NCI-H524 treated with DMSO at 0.1 percent for 48 hours (cell line): ENCODE measurements around the gene ZNF79.
A peak's percentile ranks its signal among the peaks of the same experiment; 100 is the strongest.

Source experiments
- DNase-seq: peaks from one replicate; lab custom pipeline; 2025; lab: John Stamatoyannopoulos, UW

ZNF79 gene

GRCh38 chr9:127426756-127427155 lies 2.6 kb downstream of the ZNF79 start:
- DNase-seq = no peak

GRCh38 chr9:127428348-127428747 lies 4.2 kb downstream of the ZNF79 start:
- DNase-seq = no peak

- no peak for DNase-seq
Measured at GRCh38 chr9:127430415-127430814, 6.2 kb downstream of the ZNF79 start.

GRCh38 chr9:127437497-127438264 lies 13.5 kb downstream of the ZNF79 start:
- no peak for DNase-seq

GRCh38 chr9:127438394-127438793 lies 14.2 kb downstream of the ZNF79 start:
- DNase-seq = no peak

GRCh38 chr9:127444283-127444920 lies 20.2 kb downstream of the ZNF79 start:
- no peak for DNase-seq

DNA sequence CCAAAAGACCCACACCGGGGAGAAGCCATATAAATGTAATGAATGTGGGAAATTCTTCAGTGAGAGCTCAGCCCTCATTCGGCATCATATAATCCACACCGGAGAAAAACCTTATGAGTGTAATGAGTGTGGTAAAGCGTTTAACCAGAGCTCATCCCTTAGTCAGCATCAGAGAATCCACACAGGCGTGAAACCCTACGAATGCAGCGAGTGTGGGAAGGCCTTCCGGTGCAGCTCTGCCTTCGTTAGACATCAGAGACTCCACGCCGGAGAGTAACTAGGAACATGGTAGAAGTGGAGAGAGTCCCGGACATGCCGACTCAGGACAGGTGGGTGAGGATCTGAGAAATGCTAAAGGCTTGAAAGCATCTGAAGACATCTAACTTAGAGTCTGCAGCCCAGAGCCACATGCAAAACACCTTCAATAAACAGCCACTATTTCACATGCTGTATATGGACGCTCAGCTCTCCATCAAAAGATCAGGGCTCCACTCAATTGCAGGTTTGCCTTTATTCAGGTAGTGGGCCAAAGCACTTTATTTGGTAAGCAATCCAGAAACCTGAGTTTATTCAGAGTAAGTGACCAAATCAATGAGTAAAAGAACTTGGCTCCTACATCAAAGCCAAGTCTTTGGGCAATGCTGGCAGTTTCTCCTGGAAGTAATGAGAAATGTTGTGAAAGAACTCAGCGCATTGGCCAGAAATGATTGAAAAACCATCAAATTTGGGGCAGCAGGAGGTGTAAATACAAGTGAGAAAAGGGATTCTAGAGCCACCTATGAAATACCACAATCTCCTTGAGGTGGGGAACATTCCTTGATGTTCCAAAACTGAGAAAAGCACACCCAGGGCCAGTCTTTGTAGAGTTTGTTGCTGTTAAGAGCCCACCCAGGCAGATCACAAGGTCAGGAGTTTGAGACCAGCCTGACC lies 21.0 kb downstream of the ZNF79 start:
- DNase-seq = no peak

GRCh38 chr9:127445851-127446712 lies 21.9 kb downstream of the ZNF79 start:
- no peak for DNase-seq

GRCh38 chr9:127446713-127447415 lies 22.7 kb downstream of the ZNF79 start:
- no peak for DNase-seq

DNA sequence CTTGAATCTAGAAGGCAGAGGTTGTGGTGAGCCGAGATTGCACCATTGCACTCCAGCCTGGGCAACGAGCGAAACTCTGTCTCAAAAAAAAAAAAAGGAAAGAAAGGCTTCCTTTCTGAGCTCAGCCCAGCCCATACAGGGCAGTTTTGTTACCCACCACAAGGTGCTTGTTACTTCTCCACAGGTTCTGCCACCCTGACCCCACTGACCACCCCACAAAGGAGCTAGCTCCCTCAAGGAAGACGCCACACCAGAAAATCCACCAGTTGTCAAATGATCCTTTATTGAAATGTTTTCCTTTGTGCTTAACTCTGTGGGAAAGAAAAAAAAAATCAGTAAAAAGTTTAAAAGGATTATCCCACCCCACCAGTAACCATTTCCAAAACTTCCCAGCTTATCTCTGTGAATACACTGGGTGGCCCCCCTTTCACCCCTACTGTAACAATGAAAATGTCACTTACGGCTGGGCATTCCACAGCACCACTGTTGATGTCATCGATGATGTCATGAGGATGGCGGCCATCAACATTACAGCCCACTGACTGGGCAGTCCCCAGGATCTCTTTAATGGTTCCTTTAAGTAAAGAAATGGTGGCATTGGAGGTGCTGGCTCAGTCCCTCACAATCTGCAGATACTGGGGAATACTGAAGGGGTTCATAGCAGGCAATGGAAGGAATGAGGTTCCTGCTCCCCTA lies 23.4 kb downstream of the ZNF79 start:
- DNase-seq = no peak

DNA sequence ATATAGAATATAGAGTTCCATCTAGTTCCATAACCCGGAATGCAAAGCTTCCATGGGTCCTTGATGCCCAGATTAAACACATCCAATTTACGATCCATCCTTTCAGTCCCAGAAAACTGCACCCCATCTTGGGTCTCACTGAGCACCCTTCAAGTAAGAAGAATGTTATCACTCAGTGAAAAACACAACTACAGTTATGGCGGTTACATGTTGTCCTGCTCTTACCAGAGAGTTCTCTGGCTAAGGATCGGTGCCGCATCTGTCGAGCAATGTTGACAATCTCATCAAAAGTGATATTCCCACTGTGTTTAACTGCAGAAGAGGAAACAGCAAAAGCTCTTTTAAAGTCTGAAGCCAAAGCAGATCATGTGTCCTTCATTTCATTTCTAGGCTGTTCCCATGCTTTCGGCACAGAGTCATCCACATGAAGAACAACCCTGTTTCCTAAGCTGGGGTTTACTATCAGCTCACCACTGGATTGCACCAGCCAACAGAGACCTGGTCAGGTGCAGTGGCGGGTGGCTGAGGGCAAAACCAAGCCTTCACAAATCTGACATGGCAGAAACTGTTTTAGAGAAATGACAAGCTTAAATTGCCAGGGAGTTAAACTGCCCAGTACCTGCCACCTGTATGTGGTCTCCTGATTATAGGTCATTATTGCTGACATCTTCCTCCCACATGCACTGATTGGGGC lies 24.1 kb downstream of the ZNF79 start:
- no peak for DNase-seq

DNA sequence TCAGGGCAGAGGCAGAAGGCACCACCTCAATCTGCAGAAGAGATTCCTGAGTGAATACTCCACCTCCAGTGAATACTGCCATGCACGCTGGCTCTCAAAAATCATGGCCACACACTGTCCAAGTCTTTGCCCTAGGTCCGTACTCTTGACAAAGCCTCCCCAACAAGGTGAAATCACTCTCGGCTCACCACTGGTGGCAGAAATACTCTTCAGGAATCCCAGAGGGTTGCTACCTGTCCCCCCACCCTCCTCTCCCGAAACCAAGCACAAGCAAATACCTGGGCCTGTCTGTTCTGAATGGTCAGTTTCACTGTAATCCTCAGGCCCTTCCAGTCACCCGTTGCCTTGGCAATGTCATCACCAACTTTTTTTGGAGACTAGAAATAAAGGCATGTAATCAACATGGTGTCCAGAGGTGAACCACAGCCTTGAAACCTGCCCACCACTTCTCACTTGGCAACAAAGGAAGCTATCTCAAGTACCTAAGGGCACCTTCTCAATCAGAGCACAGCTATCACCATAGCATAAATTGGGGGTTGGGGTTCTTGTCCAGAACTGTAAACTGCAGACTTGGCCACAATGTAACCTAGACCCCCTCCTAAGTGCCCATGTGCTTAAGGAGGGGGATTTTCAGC lies 25.3 kb downstream of the ZNF79 start:
- no peak for DNase-seq

DNA sequence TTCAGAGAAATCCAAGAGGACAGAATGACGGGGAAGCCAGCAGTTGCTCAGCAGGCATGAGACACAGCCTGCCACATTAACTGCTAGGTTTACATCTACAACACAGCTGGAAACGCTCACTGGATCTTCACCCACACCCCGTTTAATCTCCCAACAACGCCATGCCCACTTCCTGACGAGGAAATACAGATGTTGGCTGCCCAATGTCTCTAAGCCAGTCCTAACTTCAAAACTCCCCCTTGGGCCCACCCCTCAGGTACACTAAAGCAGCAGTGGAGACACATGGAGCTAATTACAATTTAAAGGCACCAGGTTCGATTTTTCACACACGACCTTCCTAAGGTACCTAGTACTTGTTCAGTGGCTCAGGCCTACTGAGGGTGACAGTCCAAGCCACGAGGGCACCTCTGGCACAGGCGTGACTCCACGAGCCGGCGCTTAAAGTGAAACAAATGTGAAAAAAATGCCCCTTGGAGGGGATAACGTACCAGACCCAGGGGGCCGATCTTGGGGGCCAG lies 26.1 kb downstream of the ZNF79 start:
- DNase-seq = no peak

DNA sequence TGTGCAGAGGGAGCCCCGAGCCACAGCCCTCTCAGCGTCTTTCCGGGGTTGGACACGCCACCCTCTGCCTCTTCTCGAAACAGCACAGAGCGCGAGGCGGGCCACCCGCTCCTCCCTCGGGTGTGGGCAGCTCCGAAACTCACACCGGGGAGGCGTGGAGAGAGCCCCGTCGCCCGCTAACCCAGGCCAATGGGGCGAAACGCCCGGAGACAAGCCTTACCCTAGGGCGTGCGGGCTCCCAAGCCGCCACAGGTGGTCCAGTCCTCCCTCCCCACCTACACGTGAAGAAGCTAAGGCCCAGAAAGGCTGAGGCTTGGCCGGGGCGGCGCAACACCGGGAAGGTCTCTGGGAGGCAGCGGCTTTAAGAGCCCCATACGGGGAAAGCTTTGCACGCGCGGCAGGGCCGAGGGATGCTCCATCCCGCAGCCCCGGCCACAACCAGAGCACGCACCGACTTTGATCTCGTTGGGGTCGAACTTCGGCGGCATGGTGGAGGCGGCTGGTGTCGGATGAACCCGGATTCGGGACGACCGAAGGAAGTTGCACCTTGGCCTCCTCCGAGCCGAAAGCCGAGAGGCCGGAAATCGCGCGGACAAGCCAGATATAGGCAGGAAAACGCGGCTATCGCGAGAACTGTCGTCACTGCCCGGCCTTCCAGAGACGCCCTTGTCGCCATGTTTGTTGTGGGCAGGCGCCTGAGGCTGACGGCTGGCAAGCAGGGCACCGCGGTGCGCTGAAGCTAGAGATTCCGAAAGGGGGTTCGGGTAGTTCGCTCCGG lies 26.8 kb downstream of the ZNF79 start, which contains the start of the genes LRSAM1 and RPL12:
Gene LRSAM1, plus strand, starts transcription at position 681 of the 778 bp plus-strand sequence. CDS start 3,018 bp downstream, outside the sequence.
Gene RPL12, minus strand, starts transcription at position 577 of the 778 bp plus-strand sequence. Its CDS starts 89 bp downstream, at position 488.
- DNase-seq = peak; percentile 64

DNA sequence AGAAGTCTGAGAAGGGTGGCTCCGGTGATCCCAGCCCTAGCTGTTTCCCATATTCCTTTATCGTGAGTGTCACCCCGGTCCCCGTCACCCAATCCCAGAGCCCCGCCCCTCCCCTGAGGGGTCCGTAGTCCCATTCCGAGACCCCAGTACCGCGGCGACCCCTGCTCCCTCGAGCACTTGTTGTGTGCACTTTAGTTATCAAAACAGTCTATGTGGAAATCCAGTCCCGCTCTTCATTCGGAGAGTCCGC lies 27.4 kb downstream of the ZNF79 start:
- no peak for DNase-seq

DNA sequence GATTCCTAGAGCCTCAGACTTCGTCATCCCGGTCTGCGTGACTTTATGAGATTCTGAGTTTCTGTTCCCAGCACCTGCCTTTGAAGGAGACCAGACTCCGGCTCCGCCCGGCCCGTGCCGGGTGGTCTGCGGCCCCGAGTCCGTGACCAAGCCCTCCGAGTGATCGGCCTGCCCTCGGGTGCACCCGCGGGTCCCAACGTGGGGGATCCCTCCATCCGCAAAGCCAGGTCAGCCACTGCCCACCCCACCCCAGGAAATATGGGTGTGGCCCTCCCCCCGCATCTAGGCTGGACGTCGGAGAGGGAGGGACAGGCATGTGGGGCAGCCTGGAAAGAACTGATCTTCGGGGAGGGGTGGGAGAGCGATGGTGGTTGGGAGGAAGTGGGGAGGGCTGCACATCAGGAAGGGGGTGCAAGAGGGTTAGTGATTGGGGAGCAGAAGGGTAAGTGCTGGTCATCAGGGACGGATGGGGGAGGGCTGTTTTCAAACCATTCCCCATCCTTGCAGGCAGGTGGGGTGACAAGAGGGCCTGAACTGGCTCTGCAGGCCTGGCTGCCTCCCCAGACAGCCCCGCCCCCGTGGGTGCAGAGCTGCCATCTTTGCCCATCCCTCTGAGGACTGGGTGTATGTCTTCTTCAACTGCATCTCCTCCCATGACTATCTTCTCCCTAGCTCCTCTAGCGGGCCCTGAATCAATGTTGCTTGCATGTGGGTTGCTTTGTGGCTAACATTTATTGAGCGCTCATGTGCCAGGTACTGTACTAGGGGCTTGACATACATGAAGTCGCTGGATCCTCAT lies 27.9 kb downstream of the ZNF79 start:
- DNase-seq = no peak

DNA sequence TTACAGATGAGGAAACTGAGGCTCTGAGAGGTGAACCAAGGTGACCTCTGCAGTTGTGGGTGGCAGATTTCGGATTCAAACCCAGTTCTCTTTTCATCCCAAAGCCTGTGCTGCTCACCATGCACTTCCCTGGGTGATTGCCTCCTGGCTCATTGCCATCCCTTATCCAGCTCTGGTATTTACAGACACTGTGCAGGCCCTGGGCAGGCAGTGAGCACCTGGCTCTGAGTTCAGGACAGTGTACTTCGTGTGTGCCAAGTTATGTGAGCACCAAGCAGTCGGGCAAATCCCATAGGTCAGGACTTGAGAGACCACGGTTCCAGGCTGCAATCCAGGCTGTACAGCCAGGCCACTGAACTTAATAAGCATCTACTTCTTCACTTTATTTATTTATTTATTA lies 28.5 kb downstream of the ZNF79 start:
- no peak for DNase-seq
